HG03039 (cell line): ENCODE results near the gene MOB1B.
"Not testable (repeated sequence)": the region's sequence is repeated elsewhere in the genome, so short reads cannot be mapped to it uniquely, and the experiment has no call there.

ENCODE experiments used
- ATAC-seq: cut with Tn5 transposase; IDR thresholded peaks from one replicate; pipeline ENCODE4 v1.9.1; 2021; ENCODE audit warnings: mild to moderate bottlenecking, moderate library complexity; ENCODE audit not compliant: unreplicated experiment

MOB1B gene

DNA sequence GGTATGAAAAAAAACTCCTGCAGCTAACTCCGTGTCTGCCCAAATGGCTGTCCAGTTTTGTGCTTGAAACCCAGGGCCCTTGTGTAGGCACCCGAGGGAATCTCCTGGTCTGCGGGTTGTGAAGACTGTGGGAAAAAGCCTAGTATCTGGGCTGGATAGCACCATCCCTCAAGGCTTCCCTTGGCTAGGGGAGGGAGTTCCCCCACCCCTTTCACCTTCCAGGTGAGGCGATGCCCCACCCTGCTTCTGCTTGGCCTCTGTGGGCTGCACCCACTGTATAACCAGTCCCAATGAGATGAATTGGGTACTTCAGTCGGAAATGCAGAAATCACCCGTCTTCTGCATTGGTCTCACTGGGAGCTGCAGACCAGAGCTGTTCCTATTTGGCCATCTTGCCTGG lies 102.9 kb downstream of the MOB1B start:
- not testable (repeated sequence) for ATAC-seq

GRCh38 chr4:71006203-71006907 lies 104.2 kb downstream of the MOB1B start:
- ATAC-seq: peak; percentile 87

DNA sequence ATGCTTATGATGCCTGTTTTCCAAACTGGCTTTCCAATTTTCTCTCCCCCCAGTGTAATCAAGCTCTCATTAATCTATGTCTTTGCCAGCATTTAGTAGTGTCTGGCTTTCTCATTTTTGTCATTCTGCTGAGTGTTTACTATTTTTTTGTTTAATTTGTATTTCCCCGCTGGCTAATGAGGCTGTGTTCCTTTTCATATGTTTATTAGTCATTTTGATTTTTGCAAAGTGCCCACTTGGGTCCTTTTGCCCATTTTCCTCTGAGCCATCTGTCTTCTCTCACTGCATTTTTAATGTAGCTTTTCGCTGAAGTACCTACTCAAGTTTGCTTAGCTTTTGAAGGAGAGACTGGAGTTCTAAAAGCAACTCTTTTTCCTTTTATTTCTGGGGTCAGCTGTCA lies 106.0 kb downstream of the MOB1B start:
- no peak for ATAC-seq

DNA sequence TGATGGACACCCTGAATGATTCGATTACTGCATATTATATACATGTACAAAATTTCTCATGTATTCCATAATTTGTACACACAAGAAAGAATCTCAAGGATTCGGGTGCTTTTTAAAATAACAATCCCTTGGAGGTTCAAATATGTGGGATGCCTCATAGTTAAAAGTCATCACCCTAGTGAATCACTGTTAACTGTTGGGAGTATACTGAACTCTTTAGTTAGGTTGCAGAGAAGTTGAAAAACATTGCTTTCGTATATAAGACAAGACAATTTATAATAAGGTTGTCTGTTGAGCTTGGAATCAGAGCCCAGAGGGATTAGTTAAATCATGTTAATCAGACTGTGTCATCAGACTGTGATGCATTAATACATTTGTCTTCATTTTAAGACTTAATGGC lies 106.9 kb downstream of the MOB1B start:
- no peak for ATAC-seq

DNA sequence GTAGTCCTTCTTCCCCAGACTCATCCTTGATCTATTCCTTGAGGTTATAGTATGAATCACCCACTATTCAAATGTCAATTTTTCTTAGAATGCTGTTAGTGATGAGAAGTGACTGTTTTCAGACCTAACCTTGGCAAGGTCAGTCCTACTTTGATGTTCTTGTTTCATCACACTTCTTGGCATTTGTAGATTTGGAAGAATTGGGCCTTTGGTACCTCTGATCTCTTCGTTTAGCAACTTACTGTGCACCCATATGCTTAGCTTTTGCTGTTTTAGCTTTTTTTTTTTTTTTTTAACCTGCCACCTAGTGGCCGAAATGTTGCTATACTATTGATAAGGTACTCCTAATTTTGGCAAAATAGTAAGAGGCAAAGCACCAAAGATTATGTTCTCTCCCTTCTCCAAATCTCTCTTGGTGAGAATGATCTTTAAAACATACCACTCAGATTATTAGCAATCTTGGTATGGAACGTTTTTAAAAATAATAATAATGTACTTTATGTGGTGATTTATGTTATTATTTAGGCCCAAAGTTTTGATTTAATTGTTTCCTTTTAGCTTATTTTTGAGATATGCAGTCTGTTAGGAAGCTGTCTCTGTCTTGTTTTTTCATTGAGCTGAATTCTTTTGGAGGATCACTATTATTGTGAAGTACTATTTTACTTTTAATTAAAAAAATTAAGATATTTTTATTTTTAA lies 107.9 kb downstream of the MOB1B start:
- no peak for ATAC-seq

GRCh38 chr4:71011451-71011850 lies 109.3 kb downstream of the MOB1B start:
- ATAC-seq: no peak

GRCh38 chr4:71017391-71017790 lies 115.2 kb downstream of the MOB1B start:
- ATAC-seq: not testable (repeated sequence)

DNA sequence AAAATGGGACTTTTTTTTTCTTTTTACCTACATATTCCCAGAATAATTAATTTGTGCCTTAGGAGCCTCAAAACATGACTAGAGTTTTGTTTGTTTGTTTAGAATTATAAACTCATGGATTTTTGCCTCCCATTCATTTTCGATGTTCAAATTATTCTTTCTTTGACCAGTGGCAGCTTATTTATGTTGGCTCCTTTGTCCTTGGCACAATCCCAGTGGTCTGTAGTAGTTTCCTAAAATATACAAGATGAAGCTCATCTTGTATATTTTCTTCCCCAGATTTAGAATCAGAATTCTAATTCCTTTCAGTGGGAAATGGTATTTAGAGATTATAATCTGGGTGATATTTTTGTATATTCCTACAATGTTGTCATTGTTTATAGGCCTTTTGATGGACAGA lies 118.4 kb downstream of the MOB1B start:
- no peak for ATAC-seq

DNA sequence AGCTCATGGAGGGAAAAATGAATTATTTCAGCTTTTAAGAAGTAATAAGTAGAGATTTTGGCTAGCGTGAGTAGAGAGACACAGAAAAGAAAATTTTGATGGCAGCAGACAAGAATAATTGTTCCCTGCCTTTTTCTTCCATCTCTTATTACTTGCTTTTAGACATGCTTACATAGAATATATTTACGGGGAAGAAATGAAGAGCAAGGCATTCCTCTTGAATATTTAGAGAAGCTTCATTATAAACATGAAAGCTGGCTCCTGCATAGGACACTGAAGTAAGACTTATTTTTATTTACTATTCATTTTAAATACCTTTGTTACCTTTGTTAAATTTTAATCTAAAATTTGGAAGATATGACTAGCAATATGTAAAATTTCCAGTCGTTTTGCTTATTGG lies 123.5 kb downstream of the MOB1B start:
- ATAC-seq: no peak

DNA sequence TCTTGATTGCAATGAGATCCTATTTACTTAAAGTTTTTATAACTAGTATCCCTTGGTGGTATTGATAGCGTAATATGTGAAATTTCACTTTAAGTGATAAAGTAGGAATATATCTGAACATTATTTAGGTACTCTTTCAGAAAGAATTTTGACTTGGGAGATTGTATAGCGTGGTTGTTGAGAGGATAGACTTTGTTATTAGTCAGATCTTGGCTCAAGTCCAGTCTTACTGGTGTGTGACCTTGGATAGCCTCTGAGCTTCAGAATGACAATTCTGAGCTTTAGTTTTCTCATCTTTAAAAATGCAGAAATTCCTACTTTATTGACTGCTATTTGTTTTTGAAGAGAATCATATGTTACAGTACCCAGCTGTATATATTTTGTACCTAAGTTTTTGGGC lies 123.9 kb downstream of the MOB1B start:
- no peak for ATAC-seq

- ATAC-seq: no peak
Measured at GRCh38 chr4:71027611-71028010, 125.4 kb downstream of the MOB1B start.

GRCh38 chr4:71029504-71029903 lies 127.3 kb downstream of the MOB1B start:
- no peak for ATAC-seq

DNA sequence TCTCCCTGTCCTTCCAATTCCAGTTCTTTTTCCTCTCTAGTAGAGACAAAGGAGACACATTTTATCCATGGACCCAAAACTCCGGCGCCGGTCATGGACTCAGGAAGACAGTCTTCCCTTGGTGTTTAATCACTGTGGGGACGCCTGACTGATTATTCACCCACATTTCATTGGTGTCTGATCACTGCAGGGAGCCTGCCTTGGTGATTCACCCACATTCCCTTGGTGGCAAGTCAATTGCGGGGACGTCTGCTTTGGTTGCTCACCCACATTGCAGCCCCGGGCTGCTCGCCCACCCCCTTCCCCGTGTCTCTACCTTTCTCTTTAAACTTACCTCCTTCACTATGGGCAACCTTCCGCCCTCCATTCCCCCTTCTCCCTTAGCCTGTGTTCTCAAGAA lies 129.9 kb downstream of the MOB1B start:
- ATAC-seq: not testable (repeated sequence)
